HS-27A (cell line): ENCODE data around the gene HSPB2.
"Not testable (repeated sequence)": the region's sequence is repeated elsewhere in the genome, so short reads cannot be mapped to it uniquely, and the experiment has no call there.

Experiments
- DNase-seq: peaks from one replicate; pipeline ENCODE4 v3.0.0-alpha.2; 2012; ENCODE audit warnings: low read depth, missing footprints

The HSPB2 gene, protein sequence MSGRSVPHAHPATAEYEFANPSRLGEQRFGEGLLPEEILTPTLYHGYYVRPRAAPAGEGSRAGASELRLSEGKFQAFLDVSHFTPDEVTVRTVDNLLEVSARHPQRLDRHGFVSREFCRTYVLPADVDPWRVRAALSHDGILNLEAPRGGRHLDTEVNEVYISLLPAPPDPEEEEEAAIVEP

DNA sequence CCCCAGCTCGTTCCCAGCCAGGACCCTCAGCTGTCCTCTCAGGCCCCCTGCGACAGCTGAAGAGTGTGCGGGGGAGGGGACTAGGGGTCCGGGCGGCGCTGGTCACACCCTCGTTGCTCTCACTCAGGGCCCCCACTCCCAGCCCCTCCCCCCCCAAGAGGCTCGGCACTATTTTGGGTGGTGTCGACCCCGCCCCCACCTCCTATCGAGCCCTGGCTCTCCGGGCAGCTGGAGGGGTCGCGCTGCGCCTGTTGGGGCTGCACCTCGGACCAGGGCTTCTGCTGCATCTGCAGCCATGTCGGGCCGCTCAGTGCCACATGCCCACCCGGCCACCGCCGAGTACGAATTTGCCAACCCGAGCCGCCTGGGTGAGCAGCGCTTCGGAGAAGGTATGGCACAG, at the start of gene HSPB2:
Gene HSPB2 (plus strand): TSS at position 200 of the 400 bp plus-strand sequence. CDS start 96 bp downstream, at position 296.
- DNase-seq: no peak

DNA sequence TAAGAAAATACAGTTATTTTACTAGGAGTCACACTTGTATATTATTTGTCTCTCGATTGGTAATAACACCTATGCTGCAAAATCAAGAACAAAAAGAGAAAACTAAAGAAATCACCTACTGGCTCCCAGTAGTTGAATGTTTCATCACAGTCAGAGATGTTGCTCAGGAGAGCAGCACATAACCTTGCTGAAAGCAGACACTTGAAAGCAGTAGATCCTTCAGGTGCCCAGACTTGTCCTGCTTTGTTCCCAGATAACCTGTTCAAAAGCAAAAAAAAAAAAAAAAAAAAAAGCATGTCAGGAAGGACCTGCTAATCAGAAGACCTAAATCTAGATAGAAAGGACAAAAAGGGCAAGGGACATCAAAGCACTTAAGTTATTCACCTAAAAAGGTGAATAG, 42.4 kb upstream of the HSPB2 start:
- no peak for DNase-seq

DNA sequence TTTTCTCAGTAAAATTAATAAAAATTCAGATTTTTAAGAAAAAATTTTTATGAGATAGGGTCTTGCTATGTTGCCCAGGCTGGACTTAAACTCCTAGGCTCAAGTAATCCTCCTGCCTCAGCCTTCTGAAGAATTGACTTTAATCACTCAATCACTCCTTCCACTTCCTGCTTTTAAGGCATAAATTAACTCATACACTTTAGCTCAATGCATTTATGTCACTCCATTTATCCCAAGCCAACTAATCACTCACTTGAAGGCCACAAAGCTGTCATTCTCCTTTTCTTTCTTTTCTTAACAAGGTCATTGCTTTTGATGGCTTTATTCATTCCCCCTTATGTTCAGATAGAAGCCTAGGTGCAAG, 42.0 kb upstream of the HSPB2 start:
- no peak for DNase-seq

DNA sequence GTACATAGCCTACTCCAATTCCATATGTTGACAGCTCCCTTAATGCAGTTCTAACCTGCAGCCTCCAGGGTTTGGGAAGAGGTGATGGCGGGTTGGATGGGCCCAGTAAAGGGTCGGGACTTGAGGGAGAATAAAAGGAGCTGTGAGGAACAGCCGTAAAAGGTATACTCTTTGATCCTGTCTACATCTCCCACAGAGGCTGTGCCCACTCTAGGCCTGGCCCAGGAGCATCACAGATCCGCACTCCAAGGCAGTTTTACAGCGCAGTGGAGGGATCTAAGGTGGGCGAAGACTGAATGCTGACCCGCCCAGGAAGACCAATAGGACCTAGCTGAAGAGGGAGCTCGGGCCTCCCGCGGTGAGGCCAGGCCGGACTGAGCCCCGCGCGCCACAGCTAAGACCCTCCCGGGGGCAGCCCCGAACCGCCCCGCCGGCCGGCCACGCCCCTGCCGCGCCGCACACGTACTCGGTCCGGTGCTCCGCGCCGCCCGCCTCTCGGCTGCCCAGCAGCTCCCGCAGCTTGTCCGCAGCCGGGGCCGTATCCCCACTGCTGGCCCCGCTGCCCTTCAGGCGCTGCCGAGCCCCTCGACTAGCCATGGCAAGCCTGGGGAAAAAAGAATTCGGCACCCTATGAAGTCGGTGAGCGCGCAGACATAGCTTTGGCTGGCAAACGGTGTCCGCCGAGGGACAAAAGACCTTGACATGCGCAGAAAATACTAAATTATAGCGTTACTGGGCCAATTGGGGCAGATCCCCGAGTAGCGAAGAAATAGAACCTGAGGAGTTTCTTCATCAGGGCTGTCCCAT, 41.4 kb upstream of the HSPB2 start, which contains the start of gene ALG9:
Gene ALG9 (minus strand): TSS at position 696 of the 807 bp plus-strand sequence. CDS start 99 bp downstream, at position 597.
- peak; percentile 49 for DNase-seq

DNA sequence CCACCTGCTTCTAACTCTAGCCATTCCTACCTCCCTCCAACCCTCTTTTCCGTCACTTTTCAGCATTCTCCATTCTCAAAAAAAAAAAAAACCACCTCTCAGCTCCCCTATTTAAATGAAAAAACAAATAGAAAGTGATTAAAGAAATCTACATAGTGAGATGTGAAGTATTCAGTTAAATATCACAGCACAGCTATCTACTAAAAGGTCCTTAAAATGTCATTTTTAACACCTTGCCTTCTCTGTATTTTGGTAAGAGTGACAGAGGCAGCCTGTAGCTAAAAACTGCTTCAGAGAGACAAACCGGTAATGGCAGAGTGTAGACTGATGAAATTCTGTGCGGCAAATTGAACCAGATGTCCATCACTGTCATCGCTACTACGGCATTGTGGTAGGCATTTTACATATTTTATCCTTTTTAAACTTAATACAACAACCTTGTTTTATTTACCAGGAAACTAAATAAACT, 40.8 kb upstream of the HSPB2 start:
- no peak for DNase-seq

DNA sequence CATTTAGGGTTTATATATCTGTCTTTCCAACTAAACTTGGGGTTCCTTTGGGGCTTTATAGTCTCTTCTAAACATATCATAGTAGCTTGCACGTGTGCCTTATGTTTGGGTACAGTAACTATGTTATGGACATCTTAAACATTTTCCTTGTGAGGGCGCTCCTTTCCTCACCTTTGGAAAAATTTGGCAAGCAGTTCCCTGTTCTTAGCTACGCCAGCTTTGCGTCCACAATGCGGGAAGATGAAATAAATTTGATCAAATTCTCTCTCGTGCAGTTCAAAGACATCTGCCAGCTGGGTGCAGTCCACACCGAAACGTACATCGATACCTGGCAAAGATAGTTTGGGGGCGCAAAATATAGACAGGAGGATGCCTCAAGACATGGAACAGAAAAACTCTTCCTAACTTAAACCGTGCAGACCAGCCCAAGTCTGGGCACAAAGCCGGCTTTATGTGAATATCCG, 34.1 kb upstream of the HSPB2 start:
- peak; percentile 23 for DNase-seq

DNA sequence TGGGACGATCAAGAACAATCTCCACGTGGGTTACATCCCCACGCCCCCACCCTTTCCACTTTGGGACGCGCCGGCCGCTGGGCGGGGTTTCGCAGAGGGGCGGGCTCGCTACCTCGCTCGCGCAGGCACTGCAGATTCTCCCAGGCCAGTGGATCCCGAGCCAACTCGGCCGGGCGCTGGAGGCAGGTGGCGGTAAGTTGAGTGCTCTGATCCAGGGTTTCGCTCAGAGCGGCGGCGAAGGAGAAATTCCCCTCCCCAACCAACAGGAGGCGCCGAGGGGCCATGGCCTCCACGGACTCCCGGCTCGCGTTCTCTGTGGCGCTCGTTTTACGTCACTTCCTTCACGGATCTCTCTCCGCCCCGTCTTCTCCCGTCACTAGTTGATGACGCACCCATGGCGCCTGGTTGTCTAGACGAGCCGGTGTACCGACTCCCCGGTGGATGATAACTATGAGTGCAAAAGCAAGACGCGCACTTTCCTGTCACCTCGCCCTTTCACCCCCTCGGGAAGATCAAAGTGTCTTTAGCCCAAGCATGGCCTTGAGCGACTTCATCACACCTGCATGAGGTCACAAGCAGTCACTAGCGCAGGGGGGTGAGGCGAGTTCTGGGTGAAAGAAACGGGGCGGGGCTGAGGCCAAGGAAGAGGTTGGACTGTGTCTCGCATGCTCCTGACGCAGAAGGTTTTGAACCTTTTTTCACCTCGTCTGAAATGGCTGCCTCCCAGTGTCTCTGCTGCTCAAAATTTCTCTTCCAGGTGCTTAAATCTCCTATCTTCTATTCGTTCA, 33.5 kb upstream of the HSPB2 start, which contains the start of the genes CFAP68 and FDXACB1:
Gene CFAP68 (plus strand): TSS at position 693 of the 788 bp plus-strand sequence. CDS start 20 bp downstream, at position 713.
Gene FDXACB1 (minus strand): TSS at position 317 of the 788 bp plus-strand sequence. CDS start 33 bp downstream, at position 284.
- peak; percentile 82 for DNase-seq

DNA sequence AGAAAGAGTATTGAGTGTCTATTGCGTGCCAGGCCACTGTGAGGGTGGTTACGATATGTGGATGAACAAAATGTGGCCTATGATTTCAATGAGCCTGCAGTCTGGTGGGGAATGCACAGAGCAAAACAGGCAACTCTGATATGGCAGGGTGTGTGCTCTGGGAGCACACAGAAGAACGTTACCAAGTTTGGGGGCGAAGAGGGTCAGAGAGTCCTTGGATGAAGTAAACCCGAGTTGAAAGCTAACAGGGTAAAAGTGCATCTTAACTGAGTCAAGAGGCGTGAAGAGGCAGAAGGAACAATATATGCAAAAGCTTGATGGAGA, 32.9 kb upstream of the HSPB2 start:
- DNase-seq: no peak

DNA sequence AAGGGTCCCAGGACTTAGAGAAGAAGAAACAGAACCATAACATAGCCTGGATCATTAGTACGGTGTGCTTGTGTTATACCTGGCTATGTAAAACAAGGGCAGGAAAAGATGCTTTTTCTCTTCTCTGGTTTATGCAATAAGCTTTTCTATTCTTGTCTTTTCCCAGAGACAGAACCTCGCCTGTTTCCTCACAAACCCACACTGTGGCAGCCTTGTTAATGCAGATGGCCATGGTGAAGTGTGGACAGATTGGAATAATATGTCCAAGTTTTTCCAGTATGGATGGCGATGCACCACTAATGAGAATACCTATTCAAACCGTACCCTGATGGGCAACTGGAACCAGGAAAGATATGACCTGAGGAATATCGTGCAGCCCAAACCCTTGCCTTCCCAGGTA, 30.3 kb upstream of the HSPB2 start:
- DNase-seq: no peak

DNA sequence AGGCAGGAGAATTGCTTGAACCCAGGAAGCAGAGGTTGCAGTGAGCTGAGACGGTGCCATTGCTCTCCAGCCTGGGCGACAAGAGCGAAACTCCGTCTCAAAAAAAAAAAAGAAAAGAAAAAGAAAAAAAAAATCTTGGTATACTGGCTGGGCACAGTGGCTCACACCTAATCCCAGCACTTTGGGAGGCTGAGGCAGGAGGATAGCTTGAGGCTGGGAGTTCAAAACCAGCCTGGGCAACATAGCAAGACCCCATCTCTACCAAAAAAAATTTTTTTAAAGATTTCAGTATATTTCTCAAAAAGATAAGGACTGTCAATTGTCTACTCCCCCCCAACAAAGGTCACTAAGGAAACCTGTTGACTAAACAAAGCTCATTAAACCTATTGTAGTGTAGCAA, 27.5 kb upstream of the HSPB2 start:
- not testable (repeated sequence) for DNase-seq

DNA sequence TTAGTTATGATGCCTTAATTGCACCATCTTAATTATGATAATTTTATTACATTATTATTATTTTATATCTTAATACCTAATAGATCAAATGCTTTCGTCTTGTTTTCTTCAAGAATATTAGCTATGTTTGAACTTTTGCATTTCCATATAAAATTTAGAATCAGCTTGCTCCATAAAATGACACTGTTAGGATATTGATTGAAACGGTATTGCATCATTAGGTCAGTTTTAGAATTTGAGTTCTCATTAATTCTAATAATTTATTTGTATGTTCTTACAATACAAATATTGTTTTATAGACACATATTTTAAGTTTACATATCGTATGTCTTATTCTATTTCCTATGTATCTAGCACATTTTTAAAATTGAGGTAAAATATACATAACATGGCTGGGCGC, 26.5 kb upstream of the HSPB2 start:
- no peak for DNase-seq

DNA sequence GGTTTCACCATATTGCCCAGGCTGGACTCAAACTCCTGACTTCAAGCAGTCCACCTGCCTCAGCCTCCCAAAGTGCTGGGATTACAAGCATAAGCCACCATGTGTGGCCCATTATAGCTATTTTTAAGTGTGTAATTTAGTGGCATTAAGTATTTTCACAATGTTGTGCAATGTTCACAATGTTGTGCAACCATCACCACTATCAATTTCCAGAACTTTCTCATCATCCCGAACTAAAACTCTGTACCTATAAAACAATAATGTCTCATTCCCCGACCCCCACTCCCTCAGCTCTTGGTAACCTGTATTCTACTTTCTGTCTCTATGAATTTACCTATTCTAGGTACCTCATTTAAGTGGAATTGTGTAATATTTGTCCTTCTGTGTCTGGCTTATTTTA, 25.7 kb upstream of the HSPB2 start:
- no peak for DNase-seq

DNA sequence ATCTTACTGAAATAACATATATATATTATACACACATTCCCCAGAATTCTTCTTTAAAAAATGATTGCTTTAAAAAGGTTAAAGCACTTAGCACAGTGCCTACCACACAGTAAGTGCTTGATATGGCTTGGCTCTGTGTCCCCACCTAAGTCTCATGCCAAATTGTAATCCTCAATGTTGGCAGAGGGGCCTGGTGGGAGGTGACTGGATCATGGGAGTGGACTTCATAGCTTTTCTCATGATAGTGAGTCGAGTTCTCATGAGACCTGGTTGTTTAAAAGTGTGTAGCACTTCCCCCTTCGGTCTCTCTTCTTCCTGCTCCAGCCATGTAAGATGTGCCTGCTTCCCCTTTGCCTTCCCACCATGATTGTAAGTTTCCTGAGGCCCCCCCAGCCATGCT, 7.1 kb upstream of the HSPB2 start:
- no peak for DNase-seq

DNA sequence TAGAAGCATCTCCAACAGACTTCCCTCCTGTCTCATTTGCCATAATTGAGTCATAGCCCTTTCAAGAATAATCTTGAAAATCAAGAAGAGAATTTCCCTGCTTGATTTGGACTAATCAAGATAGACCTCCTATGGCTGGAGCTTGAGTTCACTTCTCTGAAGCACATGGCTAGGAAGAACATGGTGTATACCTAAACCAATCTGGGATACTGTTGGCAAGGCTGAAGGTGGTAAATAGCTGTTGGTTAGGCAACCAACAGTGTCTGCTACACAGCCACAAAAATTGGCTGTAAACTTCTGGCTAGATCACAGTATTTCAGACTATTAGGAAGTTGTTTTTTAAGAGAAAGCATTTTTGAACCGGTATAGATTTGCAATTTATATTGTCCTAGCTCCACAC, 5.9 kb upstream of the HSPB2 start:
- DNase-seq: no peak

DNA sequence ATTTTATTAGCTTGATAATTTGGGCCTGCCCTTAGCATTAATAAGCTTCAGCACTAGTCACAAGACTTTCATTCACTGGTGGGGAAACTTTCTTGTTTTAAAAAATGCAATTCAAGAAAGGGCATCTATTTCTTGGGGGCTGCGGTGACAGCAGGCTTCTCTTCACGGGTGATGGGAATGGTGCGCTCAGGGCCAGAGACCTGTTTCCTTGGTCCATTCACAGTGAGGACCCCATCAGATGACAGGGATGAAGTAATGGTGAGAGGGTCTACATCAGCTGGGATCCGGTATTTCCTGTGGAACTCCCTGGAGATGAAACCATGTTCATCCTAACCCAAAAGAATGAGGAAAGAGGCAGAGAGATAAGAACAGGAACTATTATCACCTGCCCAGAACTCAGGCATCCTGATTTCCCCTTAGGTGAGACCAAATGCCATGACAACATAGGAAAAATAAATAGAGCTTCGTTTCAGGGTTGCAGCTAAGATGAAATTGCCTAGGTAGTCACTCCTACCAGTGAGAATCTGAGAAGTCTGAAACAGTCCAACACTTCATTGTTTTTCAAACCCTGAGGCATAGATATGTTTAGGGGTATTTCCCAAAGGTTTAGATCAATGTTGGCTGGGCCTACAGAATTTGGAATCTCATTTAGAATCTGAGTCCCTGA, 3.8 kb upstream of the HSPB2 start:
- DNase-seq: no peak

DNA sequence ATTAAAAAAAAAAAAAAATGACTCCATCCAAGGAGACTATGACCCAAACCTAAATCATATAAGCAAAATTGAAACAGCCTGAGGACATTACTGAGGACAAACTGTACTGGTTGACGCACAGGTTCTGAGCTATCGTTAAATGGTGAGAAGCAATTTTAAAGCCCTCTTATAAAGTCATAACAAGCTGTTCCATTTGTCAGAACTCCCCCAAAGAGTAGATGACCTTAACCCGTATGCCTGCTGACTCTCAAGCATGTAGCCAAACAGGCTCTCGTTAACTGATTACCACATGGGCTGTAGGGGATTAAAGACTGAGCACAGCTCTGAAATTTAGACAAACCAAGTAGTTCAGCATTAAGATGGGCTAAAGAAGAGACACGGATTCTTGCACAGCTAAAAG, 3.2 kb upstream of the HSPB2 start:
- no peak for DNase-seq

DNA sequence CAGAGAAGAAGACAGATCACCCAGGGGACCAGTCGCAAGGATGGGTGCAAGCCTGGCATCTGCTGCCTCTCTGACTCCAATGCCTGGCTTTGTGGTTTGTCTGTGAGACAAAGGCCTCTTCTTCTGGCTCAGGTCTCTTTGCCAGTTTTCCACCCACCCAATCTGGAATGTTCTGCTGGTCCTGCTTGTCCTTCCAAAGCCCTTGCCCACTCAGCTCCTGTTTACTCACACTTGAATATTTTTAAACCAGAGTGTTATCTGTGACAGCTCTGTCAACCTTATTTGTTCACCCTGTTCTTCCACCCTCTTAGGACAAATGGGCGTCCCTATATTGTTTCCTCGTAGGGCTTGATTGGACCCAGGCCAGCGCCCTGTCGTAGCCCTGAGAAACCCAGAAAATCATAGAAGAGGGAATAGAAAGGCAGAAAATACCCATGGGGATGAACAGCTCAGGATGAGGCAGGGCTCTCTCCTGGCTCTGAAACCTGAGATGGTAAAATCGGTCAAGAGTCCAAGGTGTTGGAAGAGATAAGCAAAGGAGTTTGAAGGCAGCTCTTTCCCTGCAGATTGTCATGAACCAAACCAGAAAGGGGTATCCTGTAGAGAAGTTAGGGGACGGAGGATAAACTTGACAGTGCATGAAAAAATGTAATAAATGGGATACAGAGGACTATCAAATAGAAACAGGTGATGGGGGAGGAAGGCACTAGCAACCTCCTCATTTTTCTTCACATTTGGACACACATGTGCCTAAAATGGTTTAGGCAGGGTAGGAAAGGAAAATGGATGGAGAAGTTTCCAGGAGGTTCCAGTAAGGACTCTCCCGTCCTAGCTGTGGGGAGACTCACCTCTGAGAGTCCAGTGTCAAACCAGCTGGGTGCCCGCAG, 1.6 kb upstream of the HSPB2 start:
- no peak for DNase-seq

DNA sequence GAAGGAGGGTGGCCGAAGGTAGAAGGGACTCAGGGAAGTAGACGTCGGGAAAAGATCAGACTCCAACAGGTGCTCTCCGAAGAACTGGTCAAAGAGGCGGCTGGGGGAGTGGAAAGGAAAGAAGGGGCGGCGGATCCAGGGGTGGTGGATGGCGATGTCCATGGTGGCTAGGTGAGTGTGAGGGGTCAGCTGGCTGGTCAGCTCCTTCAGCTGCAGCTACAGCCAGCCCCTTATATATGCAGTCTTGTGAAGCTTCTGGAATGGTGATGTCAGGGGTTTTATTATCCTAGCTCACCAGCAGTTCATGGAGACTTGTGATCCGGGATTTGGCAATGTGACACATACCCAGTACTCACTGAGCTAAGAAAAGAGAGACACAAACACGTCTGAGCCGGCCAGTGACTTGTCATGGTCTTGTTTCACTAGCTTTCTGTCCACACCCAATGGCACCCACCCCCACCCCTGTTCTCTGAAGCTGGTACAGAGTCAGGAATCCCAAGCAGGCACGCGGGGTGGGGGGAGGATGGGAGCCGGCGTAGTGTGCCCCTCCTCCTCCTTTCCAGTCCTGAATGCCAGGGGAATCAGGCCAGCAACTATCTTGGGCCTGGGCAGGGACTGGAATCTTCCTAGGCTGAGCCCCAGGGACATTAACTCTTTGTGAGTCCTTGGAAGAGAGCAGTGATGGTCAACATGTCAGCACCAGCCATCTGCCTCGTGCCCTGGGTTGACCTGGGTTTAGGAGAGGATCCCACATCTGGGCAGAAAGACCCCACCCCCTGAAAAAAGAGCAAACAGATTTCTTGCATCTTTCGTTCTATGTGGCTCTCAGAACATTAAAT, 752 bp upstream of the HSPB2 start, which contains the start of gene CRYAB:
Gene CRYAB (minus strand): TSS at position 208 of the 839 bp plus-strand sequence. CDS start 46 bp downstream, at position 162.
- DNase-seq: peak; percentile 51

DNA sequence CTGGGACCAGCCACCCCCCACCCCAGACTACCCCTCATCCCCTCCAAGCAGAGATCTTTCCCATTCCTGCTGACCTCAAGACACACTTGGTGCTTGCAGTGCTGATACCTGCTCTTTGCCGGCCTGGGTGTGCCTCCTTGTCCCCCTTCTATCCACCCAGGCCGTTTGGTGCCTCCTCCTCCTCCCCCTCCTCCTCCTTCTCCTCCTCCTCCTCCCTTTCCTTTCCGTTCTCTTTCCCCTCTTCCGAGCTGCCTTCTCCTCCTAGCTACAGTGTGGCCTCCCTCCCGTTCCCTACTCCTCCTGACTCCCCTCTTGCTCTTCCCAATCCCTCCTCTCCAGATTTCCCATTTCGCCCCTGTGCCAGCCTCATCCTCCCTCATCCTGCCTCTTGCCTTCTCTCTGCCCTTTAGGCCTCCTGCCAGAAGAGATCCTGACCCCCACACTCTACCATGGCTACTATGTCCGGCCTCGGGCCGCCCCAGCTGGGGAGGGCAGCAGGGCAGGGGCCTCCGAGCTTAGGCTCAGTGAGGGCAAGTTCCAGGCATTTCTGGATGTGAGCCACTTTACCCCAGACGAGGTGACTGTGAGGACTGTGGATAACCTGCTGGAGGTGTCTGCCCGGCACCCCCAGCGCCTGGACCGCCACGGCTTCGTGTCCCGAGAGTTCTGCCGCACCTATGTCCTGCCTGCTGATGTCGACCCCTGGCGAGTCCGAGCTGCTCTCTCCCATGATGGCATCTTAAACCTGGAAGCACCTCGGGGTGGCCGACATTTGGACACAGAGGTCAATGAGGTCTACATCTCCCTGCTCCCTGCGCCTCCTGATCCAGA, 712 bp downstream of the HSPB2 start:
- no peak for DNase-seq
